UCSD-AML1 (cell line): ENCODE results near the gene GPR42.
A peak's percentile ranks its signal among the peaks of the same experiment; 100 is the strongest.
"Not testable (repeated sequence)": the region's sequence is repeated elsewhere in the genome, so short reads cannot be mapped to it uniquely, and the experiment has no call there.

Source experiments
- DNase-seq: peaks from one replicate; lab custom pipeline; 2025; ENCODE audit not compliant: unreplicated experiment; lab: John Stamatoyannopoulos, UW

The GPR42 gene

DNA sequence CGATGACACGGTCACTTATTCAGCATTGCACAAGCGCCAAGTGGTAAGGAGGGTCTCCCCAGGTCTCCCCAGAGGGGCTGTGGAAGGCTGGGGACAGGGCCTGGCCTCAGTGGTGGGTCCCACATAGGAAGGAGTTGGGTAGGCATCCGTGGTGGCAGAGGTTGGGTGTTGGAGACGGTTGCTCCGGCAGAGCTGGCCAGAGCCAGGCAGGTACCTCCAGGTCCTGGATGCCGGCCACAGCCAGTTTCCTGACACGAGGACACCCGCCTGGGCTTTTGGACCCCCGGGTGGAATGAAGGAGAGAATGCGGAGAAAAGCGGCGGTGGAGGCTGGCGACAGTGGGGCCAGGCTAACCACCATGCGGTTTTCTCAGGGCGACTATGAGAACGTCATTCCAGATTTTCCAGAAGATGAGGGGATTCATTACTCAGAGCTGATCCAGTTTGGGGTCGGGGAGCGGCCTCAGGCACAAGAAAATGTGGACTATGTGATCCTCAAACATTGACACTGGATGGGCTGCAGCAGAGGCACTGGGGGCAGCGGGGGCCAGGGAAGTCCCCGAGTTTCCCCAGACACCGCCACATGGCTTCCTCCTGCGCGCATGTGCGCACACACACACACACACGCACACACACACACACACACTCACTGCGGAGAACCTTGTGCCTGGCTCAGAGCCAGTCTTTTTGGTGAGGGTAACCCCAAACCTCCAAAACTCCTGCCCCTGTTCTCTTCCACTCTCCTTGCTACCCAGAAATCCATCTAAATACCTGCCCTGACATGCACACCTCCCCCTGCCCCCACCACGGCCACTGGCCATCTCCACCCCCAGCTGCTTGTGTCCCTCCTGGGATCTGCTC is 24.4 kb upstream of the GPR42 start:
- DNase-seq: peak; percentile 52

DNA sequence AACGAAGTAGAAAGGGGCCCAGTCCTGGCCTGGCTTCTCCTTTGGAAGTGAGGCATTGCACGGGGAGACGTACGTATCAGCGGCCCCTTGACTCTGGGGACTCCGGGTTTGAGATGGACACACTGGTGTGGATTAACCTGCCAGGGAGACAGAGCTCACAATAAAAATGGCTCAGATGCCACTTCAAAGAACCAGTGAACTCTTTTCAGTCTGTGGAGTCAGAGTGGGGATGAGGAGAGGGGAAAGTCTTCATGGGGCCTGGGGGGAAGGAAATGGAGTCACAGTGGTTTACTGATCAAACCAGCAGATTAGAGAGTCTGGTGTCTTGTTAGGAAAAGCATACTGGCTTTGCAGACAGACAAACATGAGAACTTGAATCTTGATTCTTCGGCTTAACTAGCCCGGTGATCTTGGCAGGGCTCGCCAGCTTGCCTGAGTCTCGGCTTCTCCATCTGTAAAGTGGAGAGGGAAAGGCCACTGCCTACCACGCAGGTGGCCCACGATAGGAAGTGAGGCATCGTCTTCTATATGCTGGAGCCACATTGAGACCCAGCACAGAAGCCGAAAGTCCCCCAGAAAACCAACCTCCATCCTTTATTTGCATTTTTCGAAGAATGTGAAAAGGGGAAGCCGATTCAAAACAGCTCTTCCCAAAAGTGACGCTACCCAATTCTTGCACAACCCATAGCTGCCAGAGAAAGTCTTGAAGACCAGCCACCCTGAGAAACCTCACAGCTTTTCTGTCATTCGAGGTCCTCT is 23.5 kb upstream of the GPR42 start, which contains the start of gene FFAR1:
TSS of gene FFAR1 (plus strand) at position 732 of the 759 bp plus-strand sequence. CDS start 3,650 bp downstream, outside the sequence.
- peak; percentile 45 for DNase-seq

DNA sequence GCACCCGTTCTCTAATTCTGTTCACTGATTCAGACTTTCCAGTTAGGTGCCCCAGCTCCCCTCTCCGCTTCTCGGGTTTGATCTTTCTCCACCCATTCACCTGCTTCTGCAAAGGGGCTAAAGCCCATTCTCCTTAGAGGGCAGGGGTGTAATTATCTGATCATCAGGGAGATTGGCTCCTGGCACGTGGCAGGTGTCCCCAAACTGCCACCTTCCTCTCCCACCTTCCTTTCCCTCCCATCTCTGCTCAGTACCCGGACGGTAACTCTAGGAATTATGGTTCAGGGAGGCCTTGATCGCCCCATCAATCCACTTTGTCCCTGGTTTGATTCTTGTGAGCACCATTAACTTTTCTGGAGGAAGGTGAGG is 23.0 kb upstream of the GPR42 start:
- no peak for DNase-seq

DNA sequence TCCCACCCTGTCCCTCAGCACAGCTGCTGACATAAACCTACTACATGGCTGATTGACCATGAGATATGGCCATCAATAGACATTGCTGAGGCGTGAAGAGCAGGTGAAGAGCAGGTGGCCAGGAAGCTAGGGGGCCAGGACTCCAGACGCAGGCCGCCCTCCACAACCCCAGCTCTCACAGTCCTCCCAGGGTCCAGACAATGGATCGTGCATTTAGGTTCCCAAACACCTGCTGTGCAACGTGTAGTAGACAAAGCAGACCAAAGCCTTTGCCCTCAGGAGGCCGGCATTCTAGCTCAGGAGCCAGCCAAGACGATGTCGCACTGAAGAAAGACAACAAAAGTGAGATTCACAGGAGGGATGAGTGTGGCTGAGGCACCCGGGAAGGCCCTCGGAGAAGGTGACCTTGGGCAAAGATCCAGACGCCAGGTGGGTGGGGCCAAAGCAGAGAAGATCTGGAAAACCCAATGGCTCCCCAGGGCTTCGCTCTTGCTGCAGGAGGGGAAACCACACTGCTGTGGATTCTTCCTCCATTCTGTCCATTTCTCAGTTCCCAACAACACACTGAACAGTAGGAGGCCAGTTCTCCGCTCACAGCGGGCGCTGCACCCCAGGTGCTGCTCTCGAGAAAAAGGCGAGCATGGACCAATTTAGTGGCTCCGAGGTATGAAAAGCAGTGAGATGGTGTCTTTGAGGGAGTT is 21.8 kb upstream of the GPR42 start:
- DNase-seq: no peak

DNA sequence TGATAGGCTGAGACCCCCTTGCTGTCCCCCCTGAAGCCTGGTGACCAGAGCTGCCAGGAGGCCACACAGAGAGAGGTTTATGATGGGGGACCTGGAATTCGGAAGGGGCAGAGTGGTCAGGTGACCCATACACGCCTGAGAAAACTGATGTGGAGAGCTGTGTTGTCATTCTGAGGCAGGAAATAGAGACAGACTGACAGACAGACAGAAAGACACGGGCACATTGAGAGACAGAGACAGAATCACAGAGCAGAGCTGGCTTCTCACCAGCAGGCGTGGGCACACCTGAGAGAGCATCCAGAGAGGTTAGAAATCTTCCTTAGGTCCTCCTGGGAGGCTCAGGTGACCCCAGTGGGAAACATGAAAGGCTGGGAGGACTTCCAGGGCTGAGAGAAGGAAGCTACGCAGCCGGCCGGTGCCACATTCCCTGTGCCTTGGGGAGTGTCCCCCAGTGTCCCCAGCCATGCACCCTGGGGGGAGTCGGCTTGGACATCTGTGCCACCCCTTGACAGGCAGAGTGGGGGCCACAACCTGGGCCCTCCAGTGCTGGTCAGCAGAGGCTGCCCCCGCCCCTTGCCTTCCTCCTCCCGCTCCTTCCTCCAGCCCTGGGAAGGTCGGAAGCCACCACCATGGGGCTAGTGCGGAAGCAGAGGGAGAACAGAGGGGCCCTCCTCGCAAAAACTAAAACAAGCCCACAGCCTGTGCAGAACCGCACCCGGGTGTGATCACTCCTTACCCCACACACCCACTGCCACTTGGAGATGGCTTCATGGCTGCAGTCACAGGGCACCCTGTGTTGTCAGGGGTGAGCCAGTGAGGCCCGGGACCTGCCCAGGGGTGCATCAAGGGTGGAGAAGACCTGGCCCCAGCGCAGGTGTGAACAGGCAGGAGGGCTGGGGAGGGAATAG is 21.0 kb upstream of the GPR42 start:
- no peak for DNase-seq

DNA sequence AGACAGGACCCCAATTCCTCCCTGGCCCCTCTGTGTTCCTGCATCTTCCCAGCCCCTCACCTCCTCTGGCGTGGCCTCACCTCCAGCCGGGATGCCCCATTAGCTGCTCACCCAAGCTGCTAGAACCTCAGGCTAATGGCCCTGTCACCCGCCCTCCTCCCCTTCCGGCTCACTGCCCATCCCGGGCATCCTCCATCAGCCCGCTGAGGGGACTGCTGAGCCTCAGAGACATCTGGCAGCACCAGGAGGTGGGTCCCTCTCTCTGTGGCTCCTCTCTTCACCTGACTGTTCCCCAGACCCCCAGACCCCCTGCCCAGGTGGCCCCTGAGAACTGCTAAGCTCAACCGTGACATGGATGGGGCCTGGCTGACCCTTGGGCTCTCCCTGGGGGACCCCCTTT is 20.3 kb upstream of the GPR42 start:
- DNase-seq: no peak

DNA sequence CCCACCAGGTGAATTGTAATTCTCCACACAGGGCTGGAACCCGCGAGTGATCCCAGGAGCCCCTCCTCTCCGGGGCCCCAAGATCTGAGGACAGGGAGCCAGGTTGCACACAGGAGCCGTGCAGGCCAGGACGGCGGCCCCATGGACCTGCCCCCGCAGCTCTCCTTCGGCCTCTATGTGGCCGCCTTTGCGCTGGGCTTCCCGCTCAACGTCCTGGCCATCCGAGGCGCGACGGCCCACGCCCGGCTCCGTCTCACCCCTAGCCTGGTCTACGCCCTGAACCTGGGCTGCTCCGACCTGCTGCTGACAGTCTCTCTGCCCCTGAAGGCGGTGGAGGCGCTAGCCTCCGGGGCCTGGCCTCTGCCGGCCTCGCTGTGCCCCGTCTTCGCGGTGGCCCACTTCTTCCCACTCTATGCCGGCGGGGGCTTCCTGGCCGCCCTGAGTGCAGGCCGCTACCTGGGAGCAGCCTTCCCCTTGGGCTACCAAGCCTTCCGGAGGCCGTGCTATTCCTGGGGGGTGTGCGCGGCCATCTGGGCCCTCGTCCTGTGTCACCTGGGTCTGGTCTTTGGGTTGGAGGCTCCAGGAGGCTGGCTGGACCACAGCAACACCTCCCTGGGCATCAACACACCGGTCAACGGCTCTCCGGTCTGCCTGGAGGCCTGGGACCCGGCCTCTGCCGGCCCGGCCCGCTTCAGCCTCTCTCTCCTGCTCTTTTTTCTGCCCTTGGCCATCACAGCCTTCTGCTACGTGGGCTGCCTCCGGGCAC is 19.3 kb upstream of the GPR42 start:
- no peak for DNase-seq

DNA sequence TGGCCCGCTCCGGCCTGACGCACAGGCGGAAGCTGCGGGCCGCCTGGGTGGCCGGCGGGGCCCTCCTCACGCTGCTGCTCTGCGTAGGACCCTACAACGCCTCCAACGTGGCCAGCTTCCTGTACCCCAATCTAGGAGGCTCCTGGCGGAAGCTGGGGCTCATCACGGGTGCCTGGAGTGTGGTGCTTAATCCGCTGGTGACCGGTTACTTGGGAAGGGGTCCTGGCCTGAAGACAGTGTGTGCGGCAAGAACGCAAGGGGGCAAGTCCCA is 18.8 kb upstream of the GPR42 start:
- no peak for DNase-seq

DNA sequence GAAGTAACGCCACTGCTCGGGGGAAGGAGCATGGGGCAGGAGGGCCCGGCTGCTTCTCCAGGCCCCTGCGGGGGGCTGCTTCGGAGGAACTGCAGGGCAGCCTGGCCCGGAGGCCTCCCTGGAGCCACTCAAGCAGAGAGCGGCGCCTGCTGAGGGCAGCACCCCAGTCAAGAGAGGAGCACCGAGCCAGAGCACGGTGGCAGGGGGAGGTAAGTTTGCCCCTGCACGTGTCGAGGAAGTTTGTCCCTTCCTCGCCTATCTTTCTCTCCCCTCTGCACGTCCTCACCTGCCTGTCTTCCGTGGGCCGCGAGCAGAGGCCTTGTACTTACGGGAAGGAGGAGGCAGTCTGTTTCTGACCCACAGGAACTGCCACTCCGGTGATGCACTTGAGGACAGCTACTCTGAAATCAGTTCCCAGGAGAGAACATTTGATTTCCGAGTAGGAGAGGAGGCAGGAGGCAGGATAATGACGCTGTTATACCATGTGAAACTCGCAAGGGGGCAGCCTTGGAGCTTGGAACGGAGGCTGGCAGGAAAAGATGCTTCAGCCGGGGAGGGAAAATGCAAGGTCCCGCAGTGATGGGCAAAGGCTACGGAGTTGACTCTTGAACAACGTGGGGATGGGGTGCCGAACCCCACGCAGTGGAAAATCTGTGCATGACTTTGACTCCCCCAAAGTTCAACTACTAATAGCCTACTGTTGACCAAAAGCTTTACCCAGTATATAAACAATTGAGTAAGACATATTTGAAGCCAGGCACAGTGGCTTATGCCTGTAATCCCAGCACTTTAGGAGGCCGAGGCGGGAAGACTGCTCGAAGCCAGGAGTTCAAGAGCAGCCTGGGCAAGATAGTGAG is 18.2 kb upstream of the GPR42 start:
- peak; percentile 40 for DNase-seq

DNA sequence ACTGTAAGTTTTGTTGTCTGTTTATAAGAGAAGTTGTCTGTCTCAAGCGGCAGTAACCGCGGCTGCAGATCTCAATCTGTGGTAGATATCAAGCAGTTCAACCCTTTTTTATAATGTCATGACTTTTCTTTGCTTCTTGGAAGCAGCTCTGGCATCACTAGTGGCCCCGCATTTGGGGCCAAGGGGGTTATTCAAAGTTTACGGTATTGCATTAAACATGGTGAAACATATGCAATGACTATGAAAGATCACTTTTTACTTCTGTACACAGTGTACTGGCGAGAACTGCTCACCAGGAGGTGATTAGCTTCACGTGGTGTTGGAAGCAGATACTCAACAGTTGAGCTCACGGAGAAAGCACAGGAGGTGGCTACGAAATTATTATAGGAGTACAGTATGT is 17.2 kb upstream of the GPR42 start:
- DNase-seq: no peak

DNA sequence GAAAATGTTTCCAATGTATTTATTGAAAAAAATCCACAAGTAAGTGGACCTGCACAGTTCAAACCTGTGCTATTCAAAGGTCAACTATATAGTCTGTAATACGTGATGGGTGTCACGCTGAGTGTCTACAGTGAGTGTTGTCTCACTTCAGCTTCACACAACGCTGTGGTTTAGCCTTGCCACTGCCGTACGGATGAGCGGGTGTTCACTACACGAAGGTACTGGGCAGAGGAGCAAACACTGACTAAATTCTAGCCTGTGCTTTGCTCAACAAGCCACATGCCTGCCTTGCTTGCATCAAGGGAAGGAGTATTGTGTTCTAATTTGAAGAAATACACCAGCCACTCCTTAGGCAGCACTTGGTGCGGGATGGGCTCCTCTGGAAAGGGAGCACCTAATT is 16.0 kb upstream of the GPR42 start:
- DNase-seq: no peak

DNA sequence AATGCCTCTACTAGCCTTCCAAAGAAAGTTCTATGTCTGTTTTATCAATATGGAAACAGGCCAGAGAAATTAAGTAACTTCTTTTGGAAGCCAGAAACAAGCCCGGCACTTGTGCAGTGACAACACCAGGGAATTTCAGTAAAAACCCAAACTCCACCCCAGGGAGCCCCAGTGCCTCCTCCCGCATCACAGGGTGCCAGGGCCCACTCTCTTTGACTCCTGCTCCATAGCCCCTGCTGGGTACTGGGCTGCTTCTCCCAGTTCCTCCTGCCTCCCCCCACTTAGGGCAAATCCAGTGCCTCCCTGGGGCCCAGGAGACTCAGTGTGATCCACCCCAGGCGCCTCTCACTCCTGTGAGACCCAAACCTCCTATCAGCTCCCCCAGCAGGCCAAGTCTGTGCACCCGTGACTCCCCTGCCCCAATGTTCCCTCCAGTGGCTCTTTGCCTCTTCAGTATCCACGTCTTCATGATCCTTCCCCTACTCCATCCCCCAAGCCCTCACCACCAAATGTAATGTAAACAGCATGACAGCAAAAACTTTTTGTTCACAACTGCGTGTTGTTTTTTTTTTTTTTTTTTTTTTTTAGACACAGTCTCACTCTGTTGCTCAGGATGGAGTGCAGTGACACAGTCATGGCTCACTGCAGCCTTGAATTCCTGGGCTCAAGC is 14.9 kb upstream of the GPR42 start:
- no peak for DNase-seq

DNA sequence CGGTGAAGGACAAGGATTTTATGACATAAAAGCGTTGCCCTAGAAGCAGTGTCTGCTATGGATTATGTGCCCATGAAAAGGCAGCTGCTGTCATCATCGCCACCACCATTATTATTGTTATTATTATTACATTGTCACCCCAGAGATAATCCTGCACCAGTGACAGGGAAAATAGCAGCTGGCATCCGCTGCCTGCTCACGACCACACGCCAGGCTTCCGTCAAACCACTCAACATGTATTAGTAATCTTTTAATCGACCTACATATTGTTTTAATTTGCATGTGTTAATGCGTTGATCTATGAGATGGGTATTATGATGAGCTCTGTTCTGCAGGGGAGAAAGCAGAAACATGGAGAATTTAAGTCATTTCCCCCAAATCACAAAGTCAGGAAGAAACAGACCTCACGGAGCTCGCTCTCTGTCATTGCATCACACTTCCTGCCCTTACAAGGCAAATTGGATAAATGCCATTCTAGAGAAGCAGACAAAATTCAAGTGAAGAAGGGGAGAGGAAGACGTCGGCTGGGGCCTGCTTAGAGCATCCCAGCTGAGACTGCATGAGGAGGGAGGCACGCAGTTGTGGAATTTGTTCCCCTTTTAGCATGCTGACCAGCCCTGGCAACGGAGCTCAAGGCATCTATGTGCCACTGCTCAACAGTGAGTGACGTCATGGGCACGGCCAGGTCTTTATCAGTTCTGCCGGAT is 12.8 kb upstream of the GPR42 start, which contains the start of gene FFAR3:
TSS of gene FFAR3 (plus strand) at position 594 of the 707 bp plus-strand sequence. CDS start 431 bp downstream, outside the sequence.
- peak; percentile 31 for DNase-seq

DNA sequence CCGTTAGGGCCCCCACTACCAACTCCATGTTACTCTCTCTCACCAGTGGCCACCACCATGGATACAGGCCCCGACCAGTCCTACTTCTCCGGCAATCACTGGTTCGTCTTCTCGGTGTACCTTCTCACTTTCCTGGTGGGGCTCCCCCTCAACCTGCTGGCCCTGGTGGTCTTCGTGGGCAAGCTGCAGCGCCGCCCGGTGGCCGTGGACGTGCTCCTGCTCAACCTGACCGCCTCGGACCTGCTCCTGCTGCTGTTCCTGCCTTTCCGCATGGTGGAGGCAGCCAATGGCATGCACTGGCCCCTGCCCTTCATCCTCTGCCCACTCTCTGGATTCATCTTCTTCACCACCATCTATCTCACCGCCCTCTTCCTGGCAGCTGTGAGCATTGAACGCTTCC is 12.0 kb upstream of the GPR42 start:
- not testable (repeated sequence) for DNase-seq

DNA sequence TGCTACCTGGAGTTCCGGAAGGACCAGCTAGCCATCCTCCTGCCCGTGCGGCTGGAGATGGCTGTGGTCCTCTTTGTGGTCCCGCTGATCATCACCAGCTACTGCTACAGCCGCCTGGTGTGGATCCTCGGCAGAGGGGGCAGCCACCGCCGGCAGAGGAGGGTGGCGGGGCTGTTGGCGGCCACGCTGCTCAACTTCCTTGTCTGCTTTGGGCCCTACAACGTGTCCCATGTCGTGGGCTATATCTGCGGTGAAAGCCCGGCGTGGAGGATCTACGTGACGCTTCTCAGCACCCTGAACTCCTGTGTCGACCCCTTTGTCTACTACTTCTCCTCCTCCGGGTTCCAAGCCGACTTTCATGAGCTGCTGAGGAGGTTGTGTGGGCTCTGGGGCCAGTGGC is 11.5 kb upstream of the GPR42 start:
- DNase-seq: not testable (repeated sequence)

DNA sequence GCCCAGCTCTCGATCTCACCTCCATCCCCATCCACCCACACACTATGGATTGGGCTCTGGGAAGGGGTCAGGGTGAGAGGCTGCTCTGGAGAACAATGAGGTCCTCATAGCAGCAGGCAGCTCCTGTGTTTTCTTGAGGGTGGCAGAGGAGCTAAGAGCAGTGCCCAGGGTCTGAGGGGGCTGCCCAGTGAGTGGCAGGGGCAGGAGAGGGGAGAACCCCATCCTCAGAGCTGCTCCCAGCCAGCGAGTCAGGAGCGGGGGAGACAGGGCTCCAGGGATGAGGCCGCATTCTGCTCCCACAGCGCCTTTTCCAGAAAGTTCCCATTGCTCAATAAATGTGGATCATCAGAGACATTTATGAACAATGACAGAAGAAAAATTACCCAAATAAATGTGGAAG is 10.8 kb upstream of the GPR42 start:
- not testable (repeated sequence) for DNase-seq

DNA sequence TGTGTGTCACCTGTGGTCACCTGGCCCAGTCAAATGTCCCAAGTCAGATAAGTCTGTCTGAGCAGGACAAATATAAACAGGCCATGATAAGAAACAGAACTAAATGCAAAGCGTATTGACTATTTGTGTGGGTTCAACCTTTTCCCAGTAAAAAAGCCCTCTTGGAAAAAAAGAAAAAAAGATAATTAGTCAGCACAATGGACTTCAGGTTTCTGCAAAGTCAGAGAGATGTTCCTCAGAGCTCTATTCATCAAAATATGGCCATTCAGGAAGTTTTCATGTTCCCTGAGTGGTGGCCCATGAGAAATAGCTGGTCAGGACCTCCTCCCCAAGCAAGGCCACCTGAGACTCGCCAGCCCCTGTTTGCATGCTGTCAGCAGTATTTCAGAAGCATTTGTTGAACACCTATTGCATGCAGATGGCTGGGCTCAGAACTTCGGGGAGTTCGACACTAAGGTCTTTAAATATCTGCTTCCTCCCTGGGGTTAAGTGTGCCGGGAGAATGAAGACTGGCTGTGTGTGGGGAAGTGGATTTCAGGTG is 9.9 kb upstream of the GPR42 start:
- DNase-seq: no peak
